Pancreas (tissue), 10 donors: Measurements from ENCODE around the gene ROBO4. TPM values are rescaled to one million over a fixed set of nuclear protein-coding genes. Genes with fewer than 3 reads are reported as not detected.

Experiments
- ATAC-seq, 4 donors: fragments of 200-7000 bp; cut with Tn5 transposase; one replicate each; pipeline versions ENCODE4 v1.8.0 to v1.9.1; 2020; ENCODE audit warnings: mild to moderate bottlenecking in 4 of 4, moderate library complexity in 4 of 4
- DNase-seq, 6 donors: peaks; one replicate each; pipeline ENCODE4 v3.0.0-alpha.2; 2020
- FAIRE-seq: peaks from 2 replicates; lab custom pipeline; 2012; peaks lifted over from hg19 to GRCh38; lab: Jason Lieb, UNC
- H3K27ac ChIP-seq, 4 donors: fragments of 200-600 bp; sonication (generic); 1 replicate in 3 of 4; 2 replicates in 1 of 4; pipeline versions ENCODE4 v1.5.0 to v1.8.0; 2020
- H3K27me3 ChIP-seq, 4 donors: fragments of 200-600 bp; one replicate each; pipeline ENCODE4 v1.8.0; 2021
- H3K36me3 ChIP-seq, 3 donors: fragments of 200-600 bp; sonication (generic) in 1 of 3; one replicate each; pipeline versions ENCODE4 v1.5.0 to v1.8.0; 2020 to 2021
- H3K4me1 ChIP-seq, 3 donors: fragments of 200-600 bp; one replicate each; pipeline ENCODE4 v1.8.0; 2021
- H3K4me3 ChIP-seq, 4 donors: fragments of 200-600 bp; sonication (generic) in 2 of 4; one replicate each; pipeline versions ENCODE4 v1.5.0 to v1.8.0; 2020 to 2021
- H3K9me3 ChIP-seq, 4 donors: fragments of 200-600 bp; one replicate each; pipeline ENCODE4 v1.8.0; 2021
- WGBS, 2 donors: extraction: QIAGEN DNeasy Blood & Tissue Kit; methylation state at CpG; one replicate each; pipeline ENCODE4 v1.1.7; 2013; 5-methylcytosine and 5-hydroxymethylcytosine counted together
- intact Hi-C, 3 donors: fragments of 100-400 bp; cut with DNase I; formaldehyde crosslinking; loops; one replicate each; pipeline versions ENCODE4 v1.11.1 to v1.14.2; 2022
- polyA plus RNA-seq, 2 donors: library from polyadenylated mRNA; stranded (reverse); fragments of 200-250 nt; gene quantifications; one replicate each; pipeline ENCODE4 v1.2.3, GENCODE V29; 2013
- total RNA-seq, 6 donors: library from RNA; stranded (reverse); fragmentation: NEBNext Ultra II Directional in 4 of 6; extraction: Animal tissue kit (Norgen Biotek cat#: 25700) in 4 of 6; gene quantifications; one replicate each; pipeline versions ENCODE4 v1.2.1 to v1.2.4, GENCODE V29; 2021 to 2023
- TF ChIP-seq, protein P1 (sequence below), 4 donors: fragments of 200-600 bp; sonication (generic) in 3 of 4; IDR thresholded peaks; one replicate each; pipeline versions ENCODE4 v1.5.0 to v1.8.0; 2021; ENCODE audit warnings: antibody characterized with exemption in 4 of 4
- donor health status: healthy with polysubstance abuse.
- donor health status: DM: no; HTN: no; CAD: no; lungs with moderate emphysema.
- donor health status: DM: no; HTN: no; CAD: no.
- donor health status: control.
- donor health status: control.
- donor health status: Bipolar disorder and iron deficiency.
- donor health status: DM: yes; HTN: yes; CAD: no.
- donor health status: DM: no; HTN: no; CAD: no.
- donor health status: DM: no; HTN: no; CAD: no.
- donor health status: DM: yes; HTN: yes; CAD: no.

The ROBO4 gene
- total and polyA plus RNA-seq, 8 donors = 2.3 to 9.8 (median 3.8) TPM

DNA sequence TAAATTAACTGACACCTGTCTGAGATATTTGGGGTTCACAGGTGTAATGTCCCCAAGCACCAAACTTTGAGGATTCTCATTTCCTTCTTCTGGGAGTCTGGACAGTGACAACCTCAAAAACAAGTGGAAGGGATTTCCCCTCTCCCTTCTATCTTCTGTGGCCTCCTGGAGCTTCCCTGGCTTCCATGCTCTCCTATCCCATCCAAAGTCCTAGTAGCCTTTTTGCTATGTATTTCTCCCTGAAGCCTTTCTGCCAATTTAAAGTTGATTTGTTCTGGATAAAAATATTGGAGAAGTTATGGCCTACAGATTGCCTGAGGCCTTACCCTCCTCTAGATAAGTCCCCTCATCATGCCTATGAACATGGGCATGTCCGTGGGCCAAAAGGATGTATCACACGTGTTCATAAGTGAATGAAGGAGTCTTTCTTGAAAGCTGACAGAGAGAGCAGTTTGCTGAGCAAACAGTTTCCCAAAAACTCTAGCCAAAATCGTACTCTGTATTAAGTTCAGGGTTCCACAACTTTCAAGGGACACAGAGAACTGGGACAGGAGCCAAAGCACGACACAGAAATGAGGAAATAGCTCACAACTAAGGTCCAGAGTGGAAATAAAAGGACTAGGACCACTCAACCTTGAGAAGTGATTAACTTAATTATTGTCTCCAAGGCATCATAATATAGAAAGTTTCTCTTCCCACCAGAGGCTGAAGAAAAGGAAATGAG, 31.4 kb upstream of the ROBO4 start:
- 26 to 30% methylated on average over 4 of the region's 4 CpGs for WGBS, 2 donors
- FAIRE-seq = no peak
- no peak for DNase-seq
- no peak for ATAC-seq
- intact Hi-C loops = no loop called here
- H3K4me3 ChIP-seq = no peak overlapping the region
- peaks cover 0 to 3% (median 0%) of the 10 kb centered on the region in 4 donors for H3K27me3 ChIP-seq
- no peaks in the 10 kb centered on the region for H3K4me1 ChIP-seq
- TF ChIP-seq, protein P1, sequence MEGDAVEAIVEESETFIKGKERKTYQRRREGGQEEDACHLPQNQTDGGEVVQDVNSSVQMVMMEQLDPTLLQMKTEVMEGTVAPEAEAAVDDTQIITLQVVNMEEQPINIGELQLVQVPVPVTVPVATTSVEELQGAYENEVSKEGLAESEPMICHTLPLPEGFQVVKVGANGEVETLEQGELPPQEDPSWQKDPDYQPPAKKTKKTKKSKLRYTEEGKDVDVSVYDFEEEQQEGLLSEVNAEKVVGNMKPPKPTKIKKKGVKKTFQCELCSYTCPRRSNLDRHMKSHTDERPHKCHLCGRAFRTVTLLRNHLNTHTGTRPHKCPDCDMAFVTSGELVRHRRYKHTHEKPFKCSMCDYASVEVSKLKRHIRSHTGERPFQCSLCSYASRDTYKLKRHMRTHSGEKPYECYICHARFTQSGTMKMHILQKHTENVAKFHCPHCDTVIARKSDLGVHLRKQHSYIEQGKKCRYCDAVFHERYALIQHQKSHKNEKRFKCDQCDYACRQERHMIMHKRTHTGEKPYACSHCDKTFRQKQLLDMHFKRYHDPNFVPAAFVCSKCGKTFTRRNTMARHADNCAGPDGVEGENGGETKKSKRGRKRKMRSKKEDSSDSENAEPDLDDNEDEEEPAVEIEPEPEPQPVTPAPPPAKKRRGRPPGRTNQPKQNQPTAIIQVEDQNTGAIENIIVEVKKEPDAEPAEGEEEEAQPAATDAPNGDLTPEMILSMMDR (IDR thresholded peaks at IDR 0.05) = no peak
- no peaks in the 10 kb centered on the region for H3K9me3 ChIP-seq
- H3K36me3 ChIP-seq = no peaks in the 10 kb centered on the region
- H3K27ac ChIP-seq = no peak overlapping the region

DNA sequence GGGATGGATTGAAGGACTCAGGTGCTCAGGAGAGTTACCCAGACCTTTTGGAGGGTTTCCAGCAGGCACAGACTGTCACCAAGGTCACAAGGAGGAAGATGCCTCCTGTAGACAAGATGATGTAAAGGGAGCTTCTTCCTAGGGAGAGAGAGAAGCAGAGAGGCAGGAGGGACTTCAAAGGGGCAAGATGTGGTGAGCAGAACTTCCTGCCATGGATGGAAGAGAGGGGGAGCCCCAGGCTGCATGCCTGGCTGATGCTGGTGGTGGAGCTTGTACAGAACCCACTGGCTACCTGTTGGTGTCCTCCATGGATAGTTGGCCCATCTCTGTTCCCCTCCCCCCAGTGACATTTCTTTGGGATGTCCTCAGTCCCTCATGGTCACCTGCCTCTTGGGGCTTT, 25.6 kb upstream of the ROBO4 start:
- FAIRE-seq = no peak

DNA sequence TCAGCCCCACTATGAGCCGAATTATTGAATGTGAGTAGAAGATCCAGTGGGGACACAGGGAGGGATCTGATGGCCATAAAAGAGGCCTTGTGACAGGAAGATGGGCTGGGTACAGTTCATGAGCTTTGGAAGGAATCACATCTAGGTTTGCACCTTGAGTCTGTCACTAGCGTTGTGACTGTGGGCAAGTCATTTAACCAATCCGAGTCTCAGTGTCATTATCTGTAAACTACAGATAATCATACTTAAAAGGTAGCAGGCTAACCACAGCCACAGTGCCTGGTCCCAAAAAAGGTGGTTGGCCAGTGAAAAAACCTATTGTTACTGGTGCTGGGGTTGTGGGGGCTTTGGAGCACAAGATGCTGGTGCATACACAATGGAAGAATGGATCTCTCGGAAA, 25.2 kb upstream of the ROBO4 start:
- no peak for DNase-seq
- 77 to 87% methylated on average over 4 of the region's 4 CpGs for WGBS, 2 donors
- Histone ChIP-seq H3K27me3 (peaks cover 0 to 4% (median 0%) of the 10 kb centered on the region in 4 donors), H3K36me3 (no peaks in the 10 kb centered on the region), H3K4me3 (no peak overlapping the region), H3K4me1 (no peaks in the 10 kb centered on the region), H3K9me3 (no peaks in the 10 kb centered on the region), H3K27ac (no peak overlapping the region)
- ATAC-seq = no peak
- intact Hi-C loops = no loop called here
- TF ChIP-seq, protein P1 (IDR thresholded peaks at IDR 0.05) = no peak
- FAIRE-seq = no peak

More for the DNA sequence above, 25.6 kb upstream of the ROBO4 start:
- Histone ChIP-seq H3K27me3 (peaks cover 0 to 4% (median 0%) of the 10 kb centered on the region in 4 donors), H3K36me3 (no peaks in the 10 kb centered on the region), H3K4me3 (no peak overlapping the region), H3K9me3 (no peaks in the 10 kb centered on the region), H3K4me1 (no peaks in the 10 kb centered on the region), H3K27ac (no peak overlapping the region)
- DNase-seq (no peak), ATAC-seq (no peak)
- TF ChIP-seq, protein P1 (IDR thresholded peaks at IDR 0.05) = no peak
- intact Hi-C loops = no loop called here

- Histone ChIP-seq H3K36me3 (no peaks in the 10 kb centered on the region), H3K27me3 (peaks cover 0 to 4% (median 0%) of the 10 kb centered on the region in 4 donors), H3K9me3 (no peaks in the 10 kb centered on the region), H3K4me3 (peak overlapping the region in 3 of 4 donors; percentile 23 to 44 (median 26)), H3K27ac (no peak overlapping the region), H3K4me1 (no peaks in the 10 kb centered on the region)
- 7 to 9% methylated on average over 68 to 82 of the region's 82 CpGs for WGBS, 2 donors
- TF ChIP-seq, protein P1 (IDR thresholded peaks at IDR 0.05) = no peak
- DNase-seq (peak; percentile 37 to 81 (median 56)), FAIRE-seq (no peak), ATAC-seq (peak; percentile 50 to 87 (median 71))
- intact Hi-C loops = no loop called here
Measured at GRCh38 chr11:124920870-124921609, 23.4 kb upstream of the ROBO4 start.
